Kidney epithelial cell (primary cell): ENCODE measurements around the gene CCDC97. TPM values are rescaled to one million over a fixed set of nuclear protein-coding genes. Genes with fewer than 3 reads are reported as not detected.
"Not testable (repeated sequence)": the region's sequence is repeated elsewhere in the genome, so short reads cannot be mapped to it uniquely, and the experiment has no call there.

Experiments
- DNase-seq: peaks from one replicate; pipeline ENCODE4 v3.0.0-alpha.2; 2010; ENCODE audit warnings: low read depth
- H3K27me3 ChIP-seq: 2 replicates; pipeline ENCODE4 v1.6.0; 2011; ENCODE audit warnings: low read length; ENCODE audit not compliant: control insufficient read depth, insufficient read depth
- H3K36me3 ChIP-seq: 2 replicates; pipeline ENCODE4 v1.5.1; 2011; ENCODE audit warnings: low read length; ENCODE audit not compliant: control insufficient read depth, insufficient read depth
- H3K4me3 ChIP-seq: 2 replicates; pipeline ENCODE4 v1.5.1; 2011; ENCODE audit warnings: low read depth, mild to moderate bottlenecking, control low read depth, low read length
- CTCF ChIP-seq: IDR thresholded peaks from 2 replicates; pipeline ENCODE4 v1.5.1; 2011; ENCODE audit warnings: mild to moderate bottlenecking, moderate library complexity, low read length, control low read depth, inconsistent platforms; ENCODE audit not compliant: insufficient read depth, poor library complexity, severe bottlenecking
- total RNA-seq: library from RNA; depleted of rRNA; stranded (reverse); fragments of >200 nt; gene quantifications from 2 replicates; pipeline ENCODE4 v1.2.3, GENCODE V29; 2015

CCDC97 gene
- total RNA-seq, 1 donor from 2014 or later, result 17.3 TPM

DNA sequence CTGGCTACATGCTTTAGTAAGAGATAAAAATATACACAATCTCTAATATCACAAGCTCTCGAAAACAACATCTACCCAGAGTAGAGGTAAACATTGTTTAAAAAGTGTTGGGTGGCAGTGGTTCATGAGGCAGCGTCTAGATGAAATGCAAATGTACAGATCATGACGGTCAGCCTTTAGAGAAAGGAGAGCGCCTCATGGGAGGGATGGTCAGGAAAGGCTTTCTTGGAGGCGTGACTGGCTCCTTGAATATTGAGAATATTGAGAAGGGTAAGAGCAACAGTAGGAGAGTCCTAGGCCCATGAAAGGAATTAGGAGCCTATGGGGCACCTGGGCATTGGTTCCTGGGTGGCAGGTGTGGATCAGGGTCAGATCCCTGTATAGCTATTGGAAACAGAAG is 35.2 kb upstream of the CCDC97 start:
- TF ChIP-seq CTCF, result no peak
- peaks cover 6% of the 10 kb centered on the region for H3K36me3 ChIP-seq
- H3K27me3 ChIP-seq, result no peaks in the 10 kb centered on the region
- DNase-seq, result no peak
- no peak overlapping the region for H3K4me3 ChIP-seq

GRCh38 chr19:41276231-41276630 is 33.7 kb upstream of the CCDC97 start:
- Histone ChIP-seq H3K36me3 (peaks cover 6% of the 10 kb centered on the region), H3K4me3 (no peak overlapping the region), H3K27me3 (no peaks in the 10 kb centered on the region)
- DNase-seq, result no peak
- TF ChIP-seq CTCF, result no peak

GRCh38 chr19:41278478-41278877 is 31.5 kb upstream of the CCDC97 start:
- no peak for TF ChIP-seq CTCF
- H3K27me3 ChIP-seq, result no peaks in the 10 kb centered on the region
- H3K36me3 ChIP-seq, result peaks cover 4% of the 10 kb centered on the region
- no peak for DNase-seq
- H3K4me3 ChIP-seq, result no peak overlapping the region

DNA sequence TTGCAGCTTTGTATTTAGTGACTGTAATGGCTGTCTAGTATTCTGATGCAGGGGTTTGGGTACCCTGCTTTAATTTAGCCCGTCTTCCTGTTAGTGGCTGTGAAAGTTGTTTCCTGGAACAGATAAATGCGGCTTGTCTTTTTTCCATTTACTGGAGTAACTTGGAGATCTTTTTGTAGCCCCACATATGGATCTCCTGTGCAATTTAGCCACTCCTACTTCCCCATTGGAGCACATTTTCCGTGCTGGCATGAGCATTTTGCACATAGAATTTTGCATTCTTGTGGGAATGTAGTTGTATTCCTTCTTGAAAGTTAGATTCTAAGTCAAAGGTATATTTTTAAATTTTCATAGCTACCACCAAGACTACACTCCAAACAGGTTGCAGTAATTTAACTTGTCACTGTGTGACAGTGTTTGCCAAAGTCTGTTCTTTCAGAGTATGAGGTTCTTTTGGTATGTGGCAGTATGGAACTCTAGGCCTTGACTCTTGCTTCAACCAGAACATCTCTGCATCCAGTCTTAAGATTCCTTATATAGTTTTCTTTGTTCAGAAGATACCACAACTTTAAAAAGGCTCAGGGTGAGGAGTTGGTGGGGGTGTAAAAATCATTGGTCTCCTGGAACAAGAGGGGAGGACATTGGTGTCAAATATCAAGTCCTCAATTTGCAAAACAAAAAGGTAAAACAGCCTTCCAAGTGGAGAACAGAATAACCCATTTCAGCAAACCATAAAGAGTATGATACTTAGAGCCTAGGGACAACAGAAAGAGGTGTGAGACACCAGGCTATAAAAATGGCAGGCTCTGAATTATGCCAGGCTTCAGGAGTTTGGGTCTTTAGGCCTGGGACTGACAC is 21.1 kb upstream of the CCDC97 start:
- no peak for DNase-seq
- Histone ChIP-seq H3K27me3 (no peaks in the 10 kb centered on the region), H3K36me3 (peaks cover 6% of the 10 kb centered on the region), H3K4me3 (no peak overlapping the region)
- TF ChIP-seq CTCF, result no peak

DNA sequence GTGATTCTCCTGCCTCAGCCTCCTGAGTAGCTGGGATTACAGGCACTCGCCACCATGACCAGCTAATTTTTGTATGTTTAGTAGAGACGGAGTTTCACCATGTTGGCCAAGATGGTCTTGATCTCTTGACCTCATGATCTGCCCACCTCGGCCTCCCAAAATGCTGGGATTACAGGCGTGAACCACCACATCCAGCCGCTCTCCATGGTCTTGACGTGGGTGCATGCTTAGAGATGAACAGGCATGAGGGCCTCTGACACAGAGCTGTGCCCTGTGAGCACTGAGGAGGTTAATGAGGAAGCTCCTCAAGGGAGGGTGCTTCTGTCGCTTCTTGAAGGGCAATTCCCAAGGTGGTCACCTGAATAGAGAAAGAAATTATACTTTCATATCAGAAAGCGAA is 20.2 kb upstream of the CCDC97 start:
- H3K36me3 ChIP-seq, result peaks cover 12% of the 10 kb centered on the region
- not testable (repeated sequence) for H3K27me3 ChIP-seq, H3K4me3 ChIP-seq, DNase-seq

DNA sequence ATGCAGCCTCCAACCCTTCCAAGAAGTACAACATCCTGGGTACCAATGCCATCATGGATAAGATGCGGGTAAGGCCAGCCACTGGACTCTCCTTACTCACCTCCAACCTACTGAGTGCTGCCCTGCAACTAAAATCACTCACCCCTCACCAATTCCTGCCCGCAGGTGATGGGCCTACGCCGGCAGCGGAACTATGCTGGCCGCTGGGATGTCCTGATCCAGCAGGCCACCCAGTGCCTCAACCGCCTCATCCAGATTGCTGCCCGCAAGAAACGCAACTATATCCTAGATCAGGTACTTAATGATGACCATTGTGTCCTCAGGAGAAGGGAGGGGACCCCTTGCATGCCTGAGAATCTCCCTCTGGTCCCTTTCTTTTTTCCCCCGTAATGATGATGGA is 15.6 kb upstream of the CCDC97 start:
- no peak for DNase-seq
- no peak for TF ChIP-seq CTCF
- H3K4me3 ChIP-seq, result no peak overlapping the region
- peaks cover 18% of the 10 kb centered on the region for H3K36me3 ChIP-seq
- H3K27me3 ChIP-seq, result no peaks in the 10 kb centered on the region
